Endothelial cell of umbilical vein (primary cell): ENCODE data around the gene SLCO3A1. TPM values are rescaled to one million over a fixed set of nuclear protein-coding genes. Genes with fewer than 3 reads are reported as not detected.

ENCODE experiments used
- BruUV-seq: library from RNA; stranded (reverse); fragments of 400-500 nt; replicated peaks from 2 replicates; lab custom pipeline; 2021; lab: Mats Ljungman, UMichigan
- CTCF ChIA-PET: fragments of 300-600, 350-600 bp; sonication (Branson Sonifier 250); formaldehyde crosslinking; loops from one replicate; lab custom pipeline; 2021; ENCODE audit warnings: antibody characterized with exemption, inconsistent platforms; lab: Charles Lee
- POLR2A ChIA-PET: fragments of 300-600, 350-600 bp; sonication (Branson Sonifier 250); formaldehyde crosslinking; loops from one replicate; lab custom pipeline; 2021; ENCODE audit warnings: antibody characterized with exemption, inconsistent platforms; lab: Charles Lee
- DNase-seq: peaks from one replicate; pipeline ENCODE4 v3.0.0-alpha.2; 2011; ENCODE audit warnings: low read depth, low spot score
- FAIRE-seq: peaks from 2 replicates; lab custom pipeline; 2011; peaks lifted over from hg19 to GRCh38; lab: Jason Lieb, UNC
- H2AFZ ChIP-seq: 2 replicates; pipeline ENCODE4 v1.6.0; 2012; ENCODE audit warnings: low read depth, low read length, control low read depth, inconsistent platforms
- H3K27ac ChIP-seq: 2 replicates; pipeline ENCODE4 v1.5.1; 2011; ENCODE audit warnings: low read depth, mild to moderate bottlenecking, control low read depth, low read length, moderate library complexity; ENCODE audit not compliant: insufficient read depth
- H3K27me3 ChIP-seq, 2 experiments: 2 replicates each; pipeline versions ENCODE4 v1.6.0 to v1.6.1; 2011; ENCODE audit warnings: low read length in 2 of 2, mixed read lengths in 1 of 2; ENCODE audit not compliant: control insufficient read depth in 2 of 2, insufficient read depth in 2 of 2
- H3K36me3 ChIP-seq, 2 experiments: 2 replicates in 1 of 2; 3 replicates in 1 of 2; pipeline ENCODE4 v1.5.1; 2011; ENCODE audit warnings: low read length in 2 of 2, mild to moderate bottlenecking in 1 of 2, moderate library complexity in 1 of 2; ENCODE audit not compliant: control insufficient read depth in 2 of 2, insufficient read depth in 2 of 2; ENCODE audit errors: extremely low read depth in 1 of 2
- H3K4me1 ChIP-seq: 3 replicates; pipeline ENCODE4 v1.5.1; 2011; ENCODE audit warnings: mild to moderate bottlenecking, low read length; ENCODE audit not compliant: control insufficient read depth, insufficient read depth; ENCODE audit errors: extremely low read depth
- H3K4me2 ChIP-seq: 2 replicates; pipeline ENCODE4 v1.6.1; 2011; ENCODE audit warnings: low read length, control low read depth, mixed read lengths; ENCODE audit not compliant: insufficient read depth
- H3K4me3 ChIP-seq, 3 experiments: fragments of 200-600 bp in 1 of 3; sonication (generic), shearing (Covaris generic) in 1 of 3; replicated peaks in 1 of 3; 2 replicates each; pipeline ENCODE4 v1.5.1; 2011 to 2016; ENCODE audit warnings: control low read depth in 3 of 3, low read length in 3 of 3, mild to moderate bottlenecking in 2 of 3, inconsistent platforms in 1 of 3, low read depth in 1 of 3, moderate library complexity in 1 of 3; ENCODE audit not compliant: insufficient read depth in 1 of 3
- H3K79me2 ChIP-seq: 2 replicates; pipeline ENCODE4 v1.6.0; 2012; ENCODE audit warnings: low read length, inconsistent platforms; ENCODE audit not compliant: control insufficient read depth, insufficient read depth
- H3K9ac ChIP-seq: replicated peaks from 2 replicates; pipeline ENCODE3; 2011; ENCODE audit warnings: low read length, control low read depth; ENCODE audit not compliant: insufficient read depth; ENCODE audit errors: extremely low read depth
- H3K9me1 ChIP-seq: replicated peaks from 3 replicates; pipeline ENCODE4 v1.6.0; 2011; ENCODE audit warnings: mild to moderate bottlenecking, low read length; ENCODE audit not compliant: control insufficient read depth, insufficient read depth; ENCODE audit errors: extremely low read depth
- H3K9me3 ChIP-seq: replicated peaks from 2 replicates; pipeline ENCODE4 v1.5.1; 2012; ENCODE audit warnings: low read length, inconsistent platforms; ENCODE audit not compliant: control insufficient read depth, insufficient read depth
- H4K20me1 ChIP-seq: replicated peaks from 2 replicates; pipeline ENCODE3; 2011; ENCODE audit warnings: mild to moderate bottlenecking, low read length; ENCODE audit not compliant: control insufficient read depth, insufficient read depth; ENCODE audit errors: extremely low read depth
- FOS ChIP-seq: IDR thresholded peaks from 2 replicates; pipeline ENCODE4 v1.6.1; 2011; ENCODE audit warnings: mild to moderate bottlenecking, low read length, moderate library complexity, borderline replicate concordance; ENCODE audit not compliant: insufficient read depth
- GATA2 ChIP-seq: IDR thresholded peaks from 2 replicates; pipeline ENCODE4 v1.7.0; 2011; ENCODE audit warnings: low read depth, mild to moderate bottlenecking, moderate library complexity, mixed read lengths, low read length; ENCODE audit not compliant: insufficient read length, insufficient read depth
- JUN ChIP-seq: IDR thresholded peaks from 2 replicates; pipeline ENCODE4 v1.6.1; 2011; ENCODE audit warnings: borderline replicate concordance, low read depth; ENCODE audit not compliant: insufficient read length, insufficient read depth
- MYC ChIP-seq: IDR thresholded peaks from one replicate; pipeline ENCODE4 v1.6.1; 2011; ENCODE audit warnings: mild to moderate bottlenecking, low read depth, low read length
- POLR2A ChIP-seq: IDR thresholded peaks from 2 replicates; pipeline ENCODE4 v1.6.1; 2012; ENCODE audit warnings: low read depth, mild to moderate bottlenecking, control low read depth, low read length
- dilution Hi-C: fragments of 300-500 bp; cut with MboI; formaldehyde crosslinking; loops from one replicate; pipeline ENCODE4 v1.15.0; 2019; ENCODE audit warnings: low sequenced_read_pairs; ENCODE audit not compliant: extremely low pct_ligation_motif_present
- intact Hi-C: fragments of 100-400 bp; cut with micrococcal nuclease; formaldehyde crosslinking; loops from one replicate; pipeline ENCODE4 v1.10.0; 2022
- polyA plus RNA-seq, 4 experiments: library from polyadenylated mRNA; depleted of rRNA in 3 of 4; stranded (reverse) in 3 of 4; unstranded in 1 of 4; fragments of >200 nt; gene quantifications; 2 replicates each; pipeline versions ENCODE4 v1.2.1 to v1.2.3, GENCODE V29; 2011 to 2012; ENCODE audit warnings: missing spikeins in 1 of 4
- total RNA-seq: library from RNA; stranded (reverse); gene quantifications from 2 replicates; pipeline ENCODE4 v1.2.3, GENCODE V29; 2021
- TF ChIP-seq, protein P1 (sequence below): IDR thresholded peaks from 2 replicates; pipeline ENCODE4 v1.6.1; 2011; ENCODE audit not compliant: insufficient read depth, insufficient read length

SLCO3A1 gene
- total and polyA plus RNA-seq, 2 donors (not counting 3 experiments of a cell fraction or from before 2014, with no cell fraction given): 0.88 to 0.92 TPM

DNA sequence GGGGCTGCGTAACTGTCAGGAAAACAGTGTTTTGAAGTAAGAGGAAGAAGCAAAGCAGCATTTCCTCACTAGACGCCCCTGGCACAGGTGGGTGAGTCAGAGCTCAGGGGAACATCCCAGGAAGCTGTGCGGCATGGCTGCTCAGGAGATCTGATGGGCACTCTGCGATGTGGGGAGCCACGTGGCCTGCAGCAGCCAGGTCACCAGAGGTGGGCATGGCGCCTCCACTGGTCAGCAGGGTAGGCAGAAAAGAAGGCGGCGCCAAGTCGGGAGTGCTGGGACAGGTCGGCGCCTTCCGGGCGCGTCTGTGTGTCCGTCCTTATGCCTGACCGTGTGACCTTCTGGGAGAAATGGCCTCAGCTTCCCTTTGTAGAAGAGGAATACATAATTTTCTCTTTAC is 290.3 kb downstream of the SLCO3A1 start:
- no peak for FAIRE-seq

DNA sequence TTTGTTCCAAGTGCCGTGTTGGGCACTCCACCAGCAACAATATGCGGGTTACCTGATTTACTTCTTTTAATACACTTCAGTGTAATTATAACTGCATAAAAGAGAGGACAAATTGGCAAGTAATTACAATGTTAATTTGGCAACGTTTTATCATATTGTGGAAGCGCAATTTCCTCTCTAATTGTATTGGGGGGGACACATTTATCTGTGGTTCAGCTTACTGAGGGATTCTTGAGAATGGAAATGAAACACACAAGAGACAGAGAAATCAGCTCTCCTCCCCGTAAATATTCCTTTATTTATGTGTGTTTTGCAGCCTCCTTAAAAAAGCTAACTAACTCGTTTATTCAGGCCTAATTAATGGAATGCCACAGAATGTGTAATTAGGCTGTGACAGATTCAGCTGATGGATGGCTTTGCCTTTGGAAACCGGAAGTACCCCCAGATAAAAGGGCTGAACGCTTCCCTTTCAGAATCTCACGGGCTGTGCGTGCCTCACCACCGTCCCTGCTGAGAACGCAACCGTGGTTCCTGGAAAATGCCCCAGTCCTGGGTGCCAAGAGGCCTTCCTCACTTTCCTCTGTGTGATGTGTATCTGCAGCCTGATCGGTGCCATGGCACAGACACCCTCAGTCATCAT is 293.1 kb downstream of the SLCO3A1 start:
- no peaks in the 10 kb centered on the region for H3K79me2 ChIP-seq
- H3K4me2 ChIP-seq: no peak overlapping the region
- H3K9me3 ChIP-seq: no peaks in the 10 kb centered on the region
- H2AFZ ChIP-seq: no peak overlapping the region
- intact Hi-C loops (no loop called here), dilution Hi-C loops (no loop called here)
- no peaks in the 10 kb centered on the region for H3K27me3 ChIP-seq
- FAIRE-seq (no peak), DNase-seq (no peak)
- H4K20me1 ChIP-seq: no peaks in the 10 kb centered on the region
- H3K27ac ChIP-seq: no peak overlapping the region
- H3K9ac ChIP-seq: no peak overlapping the region
- ChIA-PET CTCF (no interaction called here), POLR2A (no interaction called here)
- no peaks in the 10 kb centered on the region for H3K9me1 ChIP-seq
- no peak for TF ChIP-seq POLR2A
- no peak for TF ChIP-seq GATA2
- TF ChIP-seq MYC: no peak
- TF ChIP-seq, protein P1, sequence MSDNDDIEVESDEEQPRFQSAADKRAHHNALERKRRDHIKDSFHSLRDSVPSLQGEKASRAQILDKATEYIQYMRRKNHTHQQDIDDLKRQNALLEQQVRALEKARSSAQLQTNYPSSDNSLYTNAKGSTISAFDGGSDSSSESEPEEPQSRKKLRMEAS: no peak
- no peak for TF ChIP-seq JUN
- BruUV-seq: no TSS peak
- no peaks in the 10 kb centered on the region for H3K4me1 ChIP-seq
- no peaks in the 10 kb centered on the region for H3K36me3 ChIP-seq
- no peak overlapping the region for H3K4me3 ChIP-seq

More for the DNA sequence above, 290.3 kb downstream of the SLCO3A1 start:
- intact Hi-C loops: no loop called here
- ChIA-PET CTCF (interaction anchor here (1.2 kb wide), 1 partner anchor 571 kb away, joined by 3 read pairs; no protein-coding TSS in a partner anchor), POLR2A (no interaction called here)
- no peaks in the 10 kb centered on the region for H3K9me1 ChIP-seq
- no peaks in the 10 kb centered on the region for H3K36me3 ChIP-seq
- no peaks in the 10 kb centered on the region for H3K79me2 ChIP-seq
- no peaks in the 10 kb centered on the region for H3K27me3 ChIP-seq
- no peaks in the 10 kb centered on the region for H4K20me1 ChIP-seq
- dilution Hi-C loops: no loop called here
- H3K4me1 ChIP-seq: no peaks in the 10 kb centered on the region
- no peak overlapping the region for H3K4me2 ChIP-seq
- H3K4me3 ChIP-seq: no peak overlapping the region
- BruUV-seq: no TSS peak
- no peak for TF ChIP-seq FOS
- no peak overlapping the region for H3K9ac ChIP-seq
- H3K9me3 ChIP-seq: no peaks in the 10 kb centered on the region
- DNase-seq: no peak
- H2AFZ ChIP-seq: no peak overlapping the region
- no peak overlapping the region for H3K27ac ChIP-seq
